GM12878 (cell line): ENCODE results near the gene DPP6. TPM values are rescaled to one million over a fixed set of nuclear protein-coding genes. Genes with fewer than 3 reads are reported as not detected.

Experiments used
- ATAC-seq: fragments of 200-7000 bp; cut with Tn5 transposase; 3 replicates; pipeline ENCODE4 v1.9.1; 2020; ENCODE audit warnings: mild to moderate bottlenecking, moderate library complexity
- BruUV-seq: library from RNA; stranded (reverse); fragments of 400-500 nt; replicated peaks from 2 replicates; lab custom pipeline; 2021; lab: Mats Ljungman, UMichigan
- CTCF ChIA-PET: fragments of 300-600 bp; sonication (Branson Sonifier 250); formaldehyde crosslinking; extraction: SDS; loops from one replicate; lab custom pipeline; 2021; ENCODE audit warnings: inconsistent platforms; lab: Yijun Ruan, JAX
- POLR2A ChIA-PET: fragments of 350-600 bp; formaldehyde crosslinking; extraction: SDS; loops from one replicate; lab custom pipeline; 2021; ENCODE audit warnings: inconsistent platforms; lab: Charles Lee
- RAD21 ChIA-PET: fragments of 300-600 bp; sonication (Branson Sonifier 250); formaldehyde crosslinking; loops from one replicate; lab custom pipeline; 2023; ENCODE audit warnings: antibody characterized with exemption; ENCODE audit not compliant: unreplicated experiment; lab: Charles Lee
- SMC1A ChIA-PET: fragments of 300-600 bp; sonication (Branson Sonifier 250); formaldehyde crosslinking; loops from one replicate; lab custom pipeline; 2023; ENCODE audit not compliant: unreplicated experiment, uncharacterized antibody; lab: Charles Lee
- DNase-seq: peaks from one replicate; pipeline ENCODE4 v3.0.0-alpha.2; 2011; ENCODE audit warnings: low read depth, low spot score
- FAIRE-seq: peaks from 3 replicates; lab custom pipeline; 2011; peaks lifted over from hg19 to GRCh38; lab: Jason Lieb, UNC
- H2AFZ ChIP-seq: 2 replicates; pipeline ENCODE4 v1.6.0; 2011; ENCODE audit warnings: low read depth, low read length, control low read depth; ENCODE audit not compliant: control insufficient read depth
- H3K27ac ChIP-seq: 2 replicates; pipeline ENCODE4 v1.5.1; 2011; ENCODE audit warnings: control low read depth; ENCODE audit not compliant: control insufficient read depth, insufficient read depth
- H3K27me3 ChIP-seq, 2 experiments: replicated peaks in 1 of 2; 2 replicates each; pipeline versions ENCODE4 v1.6.0 to v1.6.1; 2011; ENCODE audit warnings: low read length in 1 of 2; ENCODE audit not compliant: control insufficient read depth in 2 of 2, insufficient read depth in 2 of 2
- H3K36me3 ChIP-seq, 2 experiments: 2 replicates each; pipeline ENCODE4 v1.5.1; 2011; ENCODE audit warnings: low read length in 1 of 2; ENCODE audit not compliant: control insufficient read depth in 2 of 2, insufficient read depth in 2 of 2
- H3K4me1 ChIP-seq: 2 replicates; pipeline ENCODE4 v1.6.1; 2011; ENCODE audit warnings: mild to moderate bottlenecking, low read length, moderate library complexity, mixed read lengths; ENCODE audit not compliant: control insufficient read depth, insufficient read depth
- H3K4me2 ChIP-seq: 2 replicates; pipeline ENCODE4 v1.6.0; 2011; ENCODE audit warnings: control low read depth; ENCODE audit not compliant: control insufficient read depth, insufficient read depth
- H3K4me3 ChIP-seq: fragments of 200-600 bp; sonication (generic); 2 replicates; pipeline ENCODE4 v1.5.1; 2016
- H3K79me2 ChIP-seq: 2 replicates; pipeline ENCODE4 v1.6.0; 2011; ENCODE audit warnings: low read length; ENCODE audit not compliant: control insufficient read depth, insufficient read depth
- H3K9ac ChIP-seq: 2 replicates; pipeline ENCODE4 v1.8.0; 2011; ENCODE audit warnings: low read length, control low read depth, mixed read lengths; ENCODE audit not compliant: control insufficient read depth, insufficient read depth
- H3K9me3 ChIP-seq: replicated peaks from 3 replicates; pipeline ENCODE4 v1.5.1; 2011; ENCODE audit warnings: mild to moderate bottlenecking, low read length; ENCODE audit not compliant: control insufficient read depth, insufficient read depth
- H4K20me1 ChIP-seq: 2 replicates; pipeline ENCODE4 v1.6.0; 2011; ENCODE audit not compliant: control insufficient read depth, insufficient read depth
- ATF7 ChIP-seq: fragments of 450-650 bp; IDR thresholded peaks from 2 replicates; pipeline ENCODE4 v1.6.1; 2016; ENCODE audit warnings: low read depth, mild to moderate bottlenecking
- CEBPB ChIP-seq, 2 experiments: fragments of 150-350 bp in 1 of 2; IDR thresholded peaks; 2 replicates each; pipeline ENCODE4 v1.6.1; 2012 to 2014; ENCODE audit warnings: low read depth in 2 of 2, low read length in 2 of 2, borderline replicate concordance in 1 of 2, inconsistent platforms in 1 of 2
- ETV6 ChIP-seq, 2 experiments: fragments of 450-650 bp in 1 of 2; IDR thresholded peaks in 1 of 2; conservative IDR thresholded peaks in 1 of 2; 2 replicates each; pipeline ENCODE4 v1.6.1; 2014; ENCODE audit warnings: antibody characterized with exemption in 1 of 2, borderline replicate concordance in 1 of 2, low read depth in 1 of 2, mild to moderate bottlenecking in 1 of 2, moderate library complexity in 1 of 2
- FOXK2 ChIP-seq: fragments of 450-650 bp; IDR thresholded peaks from 2 replicates; pipeline ENCODE4 v1.6.1; 2017; ENCODE audit warnings: mild to moderate bottlenecking, moderate library complexity
- GABPA ChIP-seq: IDR thresholded peaks from 2 replicates; pipeline ENCODE4 v1.6.1; 2014; ENCODE audit warnings: antibody characterized with exemption, low read depth, mild to moderate bottlenecking, inconsistent platforms
- JUNB ChIP-seq: IDR thresholded peaks from 2 replicates; pipeline ENCODE4 v1.6.1; 2016; ENCODE audit warnings: antibody characterized with exemption, mild to moderate bottlenecking
- KAT2A ChIP-seq: conservative IDR thresholded peaks from 2 replicates; pipeline ENCODE4 v1.6.1; 2011; ENCODE audit warnings: low read depth, low read length; ENCODE audit not compliant: control insufficient read depth
- LARP7 ChIP-seq: fragments of 450-650 bp; IDR thresholded peaks from 2 replicates; pipeline ENCODE4 v1.6.1; 2017; ENCODE audit warnings: mild to moderate bottlenecking
- NR2F1 ChIP-seq: fragments of 450-650 bp; conservative IDR thresholded peaks from 2 replicates; pipeline ENCODE4 v1.6.1; 2017; ENCODE audit warnings: mild to moderate bottlenecking
- POLR2A ChIP-seq: IDR thresholded peaks from 2 replicates; pipeline ENCODE4 v1.6.1; 2011; ENCODE audit warnings: low read depth, mild to moderate bottlenecking, low read length
- RAD51 ChIP-seq: fragments of 450-650 bp; IDR thresholded peaks from 2 replicates; pipeline ENCODE4 v1.6.1; 2016; ENCODE audit warnings: moderate library complexity, mild to moderate bottlenecking, inconsistent platforms
- RB1 ChIP-seq: fragments of 450-650 bp; formaldehyde crosslinking; IDR thresholded peaks from 2 replicates; pipeline ENCODE4 v1.6.1; 2017; ENCODE audit warnings: mild to moderate bottlenecking, borderline replicate concordance
- RELA ChIP-seq: fragments of 450-650 bp; IDR thresholded peaks from 2 replicates; pipeline ENCODE4 v1.8.0; 2014; ENCODE audit warnings: borderline replicate concordance; ENCODE audit not compliant: partially characterized antibody
- SMARCA5 ChIP-seq: fragments of 450-650 bp; IDR thresholded peaks from 2 replicates; pipeline ENCODE4 v1.6.1; 2017; ENCODE audit warnings: mild to moderate bottlenecking
- ZBED1 ChIP-seq: IDR thresholded peaks from 2 replicates; pipeline ENCODE4 v1.6.1; 2016; ENCODE audit warnings: borderline replicate concordance
- ZNF24 ChIP-seq: fragments of 450-650 bp; IDR thresholded peaks from 2 replicates; pipeline ENCODE4 v1.6.1; 2017; ENCODE audit warnings: antibody characterized with exemption, mild to moderate bottlenecking
- WGBS: methylation state at CpG from one replicate; pipeline ENCODE4 v1.1.6; 2016; ENCODE audit warnings: low lambda C conversion rate; ENCODE audit not compliant: insufficient replicate concordance, insufficient coverage; ENCODE audit errors: missing lambda C conversion rate; 5-methylcytosine and 5-hydroxymethylcytosine counted together
- in situ Hi-C: fragments of 300-500 bp; cut with MboI; formaldehyde crosslinking; loops from 9 replicates; pipeline ENCODE4 v1.14.3; 2018; ENCODE audit warnings: mixed read lengths
- intact Hi-C: fragments of 100-400 bp; cut with micrococcal nuclease; formaldehyde crosslinking; loops from one replicate; pipeline ENCODE4 v1.14.2; 2022; ENCODE audit not compliant: unreplicated experiment
- polyA plus RNA-seq, 11 experiments: library from polyadenylated mRNA; depleted of rRNA in 4 of 11; unstranded in 6 of 11; stranded (reverse) in 5 of 11; fragments of >200 nt; fragmentation: Nextera tagmentation in 4 of 11; fragmentation: Illumina TruSeq in 1 of 11; extraction: Ambion mirVana in 4 of 11; extraction: Trizol in 1 of 11; gene quantifications; 1 replicate in 1 of 11; 2 replicates in 10 of 11; pipeline versions ENCODE4 v1.2.1 to v1.2.3, GENCODE V29; 2011 to 2016; ENCODE audit warnings: inconsistent platforms in 2 of 11, missing spikeins in 2 of 11, low read depth in 1 of 11
- total RNA-seq, 4 experiments: library from RNA; depleted of rRNA in 3 of 4; stranded (reverse); fragments of >200 nt in 3 of 4; fragmentation: Illumina TruSeq in 1 of 4; extraction: Trizol in 1 of 4; gene quantifications; 2 replicates each; pipeline versions ENCODE4 v1.2.1 to v1.2.3, GENCODE V29; 2013 to 2021
- TF ChIP-seq, protein P1 (sequence below): IDR thresholded peaks from 2 replicates; pipeline ENCODE4 v1.6.1; 2012; ENCODE audit warnings: low read depth, low read length, improper control_type of control experiment
- TF ChIP-seq, protein P2 (sequence below): IDR thresholded peaks from 2 replicates; pipeline ENCODE4 v1.6.1; 2011; ENCODE audit warnings: mild to moderate bottlenecking, low read depth, low read length, moderate library complexity; ENCODE audit not compliant: insufficient replicate concordance
- TF ChIP-seq, protein P3 (sequence below): IDR thresholded peaks from 2 replicates; pipeline ENCODE4 v1.6.1; 2012; ENCODE audit warnings: mild to moderate bottlenecking, low read depth, low read length

Gene DPP6
- total and polyA plus RNA-seq, 10 of the 15 experiments (the other 5 are each of a cell fraction or from before 2014, with no cell fraction given): not detected

DNA sequence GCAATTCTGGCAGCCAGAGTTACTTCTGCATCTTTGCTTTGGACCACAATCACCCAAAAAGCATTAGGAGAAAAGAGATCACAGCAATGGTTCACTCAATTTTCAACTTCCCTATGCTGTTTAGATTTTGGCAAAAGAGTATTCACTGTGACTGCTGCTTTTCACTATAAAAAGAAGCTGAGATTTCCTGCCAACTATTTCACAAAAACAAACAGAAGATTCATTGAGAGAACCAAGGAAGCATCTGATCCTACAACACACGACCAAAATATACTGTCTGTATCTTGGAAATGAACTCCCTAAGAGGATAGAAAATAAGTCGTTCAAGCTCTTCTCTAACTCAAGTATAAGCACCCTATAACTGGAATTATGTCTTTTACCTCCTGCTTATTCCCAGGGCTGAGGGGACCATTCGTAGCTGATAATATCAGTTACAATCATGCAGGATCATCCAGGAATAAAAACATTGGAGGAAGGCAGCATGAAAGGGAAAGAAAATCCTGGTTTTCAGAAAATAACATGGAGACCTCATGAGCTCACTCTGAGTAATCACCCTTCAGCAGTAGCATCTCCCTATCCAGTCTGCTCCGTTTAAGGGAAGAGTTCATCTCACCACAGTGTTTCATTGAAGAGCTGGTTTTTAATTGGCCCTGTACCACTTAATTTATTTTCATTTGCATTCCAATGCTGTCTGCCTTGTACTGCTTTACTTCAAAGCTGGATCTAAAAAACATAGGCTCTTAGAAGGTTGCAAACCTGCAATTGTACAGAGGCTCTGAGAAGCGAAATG, 694.6 kb downstream of the DPP6 start (continued):
- TF ChIP-seq KAT2A: no peak
- no peak for TF ChIP-seq FOXK2
- TF ChIP-seq POLR2A: no peak
- TF ChIP-seq RB1: no peak
- no peak for TF ChIP-seq SMARCA5
- no peak for TF ChIP-seq ETV6 (conservative IDR thresholded peaks at IDR 0.05 in 1 of 2, IDR thresholded peaks at IDR 0.05 in 1 of 2; ENCODE audit: borderline replicate concordance in 1 of 2, low read depth in 1 of 2)
- no peak for TF ChIP-seq GABPA
- TF ChIP-seq, protein P1, sequence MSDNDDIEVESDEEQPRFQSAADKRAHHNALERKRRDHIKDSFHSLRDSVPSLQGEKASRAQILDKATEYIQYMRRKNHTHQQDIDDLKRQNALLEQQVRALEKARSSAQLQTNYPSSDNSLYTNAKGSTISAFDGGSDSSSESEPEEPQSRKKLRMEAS: no peak
- no peak for TF ChIP-seq ATF7

DNA sequence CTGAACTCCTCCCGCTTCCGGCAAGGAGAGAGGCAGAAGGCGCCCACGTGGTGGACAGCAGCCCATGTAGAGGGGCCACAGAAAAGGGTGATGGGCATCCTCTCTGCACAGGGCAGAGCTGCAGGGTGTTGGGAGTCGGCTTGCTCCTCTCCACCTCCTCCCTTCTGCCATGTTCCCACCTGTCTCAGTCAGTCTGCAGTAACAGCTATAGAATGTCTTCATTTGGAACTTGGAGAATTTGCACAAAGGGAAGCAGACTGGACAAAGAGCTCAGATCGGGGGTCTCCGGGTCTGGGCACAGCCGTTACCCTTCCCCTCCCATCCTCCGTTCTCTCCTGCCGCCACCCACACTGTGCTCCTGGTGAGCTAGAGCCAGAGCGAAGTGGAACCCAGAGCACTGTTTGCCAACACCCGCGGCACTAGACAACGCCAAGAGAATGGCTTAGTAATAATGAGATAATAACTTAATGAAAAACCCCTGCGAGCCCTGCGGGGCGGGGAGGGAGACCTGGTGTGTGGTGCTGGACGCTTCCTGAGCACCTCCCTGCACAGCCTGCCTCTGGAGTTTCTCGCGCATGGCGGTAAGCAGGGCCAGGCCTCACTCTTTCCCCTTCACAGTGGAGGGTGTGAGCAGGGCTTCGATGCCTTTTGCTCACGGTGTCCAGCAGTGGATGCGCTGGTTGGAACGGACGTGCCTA, 696.0 kb downstream of the DPP6 start:
- no peak for ATAC-seq
- POLR2A ChIA-PET: no interaction called here
- TF ChIP-seq RELA: no peak
- no peak for TF ChIP-seq CEBPB (IDR thresholded peaks at IDR 0.05; ENCODE audit: borderline replicate concordance in 1 of 2, low read depth in 2 of 2, low read length in 2 of 2)
- no peak for TF ChIP-seq NR2F1
- TF ChIP-seq RAD51: no peak
- TF ChIP-seq, protein P2, sequence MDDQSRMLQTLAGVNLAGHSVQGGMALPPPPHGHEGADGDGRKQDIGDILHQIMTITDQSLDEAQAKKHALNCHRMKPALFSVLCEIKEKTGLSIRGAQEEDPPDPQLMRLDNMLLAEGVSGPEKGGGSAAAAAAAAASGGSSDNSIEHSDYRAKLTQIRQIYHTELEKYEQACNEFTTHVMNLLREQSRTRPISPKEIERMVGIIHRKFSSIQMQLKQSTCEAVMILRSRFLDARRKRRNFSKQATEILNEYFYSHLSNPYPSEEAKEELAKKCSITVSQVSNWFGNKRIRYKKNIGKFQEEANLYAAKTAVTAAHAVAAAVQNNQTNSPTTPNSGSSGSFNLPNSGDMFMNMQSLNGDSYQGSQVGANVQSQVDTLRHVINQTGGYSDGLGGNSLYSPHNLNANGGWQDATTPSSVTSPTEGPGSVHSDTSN: no peak
- no peak for TF ChIP-seq ATF7
- TF ChIP-seq JUNB: no peak
- TF ChIP-seq, protein P3, sequence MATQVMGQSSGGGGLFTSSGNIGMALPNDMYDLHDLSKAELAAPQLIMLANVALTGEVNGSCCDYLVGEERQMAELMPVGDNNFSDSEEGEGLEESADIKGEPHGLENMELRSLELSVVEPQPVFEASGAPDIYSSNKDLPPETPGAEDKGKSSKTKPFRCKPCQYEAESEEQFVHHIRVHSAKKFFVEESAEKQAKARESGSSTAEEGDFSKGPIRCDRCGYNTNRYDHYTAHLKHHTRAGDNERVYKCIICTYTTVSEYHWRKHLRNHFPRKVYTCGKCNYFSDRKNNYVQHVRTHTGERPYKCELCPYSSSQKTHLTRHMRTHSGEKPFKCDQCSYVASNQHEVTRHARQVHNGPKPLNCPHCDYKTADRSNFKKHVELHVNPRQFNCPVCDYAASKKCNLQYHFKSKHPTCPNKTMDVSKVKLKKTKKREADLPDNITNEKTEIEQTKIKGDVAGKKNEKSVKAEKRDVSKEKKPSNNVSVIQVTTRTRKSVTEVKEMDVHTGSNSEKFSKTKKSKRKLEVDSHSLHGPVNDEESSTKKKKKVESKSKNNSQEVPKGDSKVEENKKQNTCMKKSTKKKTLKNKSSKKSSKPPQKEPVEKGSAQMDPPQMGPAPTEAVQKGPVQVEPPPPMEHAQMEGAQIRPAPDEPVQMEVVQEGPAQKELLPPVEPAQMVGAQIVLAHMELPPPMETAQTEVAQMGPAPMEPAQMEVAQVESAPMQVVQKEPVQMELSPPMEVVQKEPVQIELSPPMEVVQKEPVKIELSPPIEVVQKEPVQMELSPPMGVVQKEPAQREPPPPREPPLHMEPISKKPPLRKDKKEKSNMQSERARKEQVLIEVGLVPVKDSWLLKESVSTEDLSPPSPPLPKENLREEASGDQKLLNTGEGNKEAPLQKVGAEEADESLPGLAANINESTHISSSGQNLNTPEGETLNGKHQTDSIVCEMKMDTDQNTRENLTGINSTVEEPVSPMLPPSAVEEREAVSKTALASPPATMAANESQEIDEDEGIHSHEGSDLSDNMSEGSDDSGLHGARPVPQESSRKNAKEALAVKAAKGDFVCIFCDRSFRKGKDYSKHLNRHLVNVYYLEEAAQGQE: no peak
- no peak for TF ChIP-seq LARP7
- no peak for TF ChIP-seq ZBED1
- TF ChIP-seq ZNF24: no peak

More for the DNA sequence above, 696.0 kb downstream of the DPP6 start:
- Histone ChIP-seq H3K27me3 (no peaks in the 10 kb centered on the region; a peak in 1 of 4 replicates), H2AFZ (no peak overlapping the region), H3K36me3 (no peaks in the 10 kb centered on the region), H4K20me1 (no peaks in the 10 kb centered on the region), H3K4me1 (no peaks in the 10 kb centered on the region), H3K9ac (no peak overlapping the region), H3K27ac (no peak overlapping the region), H3K9me3 (no peaks in the 10 kb centered on the region), H3K4me3 (no peak overlapping the region), H3K4me2 (no peak overlapping the region), H3K79me2 (no peaks in the 10 kb centered on the region)
- 51% methylated on average over 26 of the region's 26 CpGs for WGBS
- no peak for FAIRE-seq
- in situ Hi-C loops: no loop called here
- ChIA-PET SMC1A (no interaction called here), RAD21 (no interaction called here), CTCF (no interaction called here)
- no peak for DNase-seq
- intact Hi-C loops: loop anchor here (10.0 kb wide), 2 partner anchors 673 to 1363 kb away; no protein-coding TSS in a partner anchor
- BruUV-seq: no TSS peak
